Trophoblast cell (in vitro differentiated cells and primary cell): Measurements from ENCODE around the gene SLC29A2.
A peak's percentile ranks its signal among the peaks of the same experiment; 100 is the strongest.

ENCODE experiments used
- DNase-seq, 2 donors: peaks; one replicate each; pipeline ENCODE4 v3.0.0-alpha.2; 2016
- H2AFZ ChIP-seq: 2 replicates; pipeline ENCODE4 v1.6.1; 2013; ENCODE audit warnings: low read length, moderate library complexity, mild to moderate bottlenecking; ENCODE audit not compliant: insufficient read depth, poor library complexity
- H2AK5ac ChIP-seq: 2 replicates; pipeline ENCODE4 v1.6.1; 2013; ENCODE audit warnings: mild to moderate bottlenecking, low read length
- H2BK120ac ChIP-seq: 2 replicates; pipeline ENCODE4 v1.6.1; 2013; ENCODE audit warnings: low read length, mild to moderate bottlenecking, moderate library complexity; ENCODE audit not compliant: insufficient read depth, poor library complexity
- H2BK12ac ChIP-seq: 2 replicates; pipeline ENCODE4 v1.6.1; 2013; ENCODE audit warnings: mild to moderate bottlenecking, low read length, moderate library complexity
- H2BK5ac ChIP-seq: 2 replicates; pipeline ENCODE4 v1.6.1; 2013; ENCODE audit warnings: low read length, low read depth, moderate library complexity, mild to moderate bottlenecking; ENCODE audit not compliant: poor library complexity
- H3K14ac ChIP-seq: 2 replicates; pipeline ENCODE4 v1.6.1; 2013; ENCODE audit warnings: mild to moderate bottlenecking, low read length
- H3K18ac ChIP-seq: 2 replicates; pipeline ENCODE4 v1.6.1; 2013; ENCODE audit warnings: mild to moderate bottlenecking, low read length
- H3K23ac ChIP-seq: 2 replicates; pipeline ENCODE4 v1.6.1; 2013; ENCODE audit warnings: low read length
- H3K27ac ChIP-seq: 2 replicates; pipeline ENCODE4 v1.5.1; 2013; ENCODE audit warnings: low read depth, mild to moderate bottlenecking, inconsistent platforms, low read length, moderate library complexity
- H3K27me3 ChIP-seq: 2 replicates; pipeline ENCODE4 v1.6.1; 2013; ENCODE audit warnings: inconsistent platforms, mild to moderate bottlenecking, low read length, moderate library complexity; ENCODE audit not compliant: insufficient read depth
- H3K36me3 ChIP-seq, 2 experiments: 1 replicate in 1 of 2; 2 replicates in 1 of 2; pipeline ENCODE4 v1.6.1; 2013; ENCODE audit warnings: low read length in 2 of 2, mild to moderate bottlenecking in 2 of 2, moderate library complexity in 1 of 2; ENCODE audit not compliant: insufficient read depth in 2 of 2, control insufficient read depth in 1 of 2
- H3K4ac ChIP-seq: 2 replicates; pipeline ENCODE4 v1.6.1; 2013; ENCODE audit warnings: low read depth, mild to moderate bottlenecking, low read length, moderate library complexity
- H3K4me1 ChIP-seq, 2 experiments: 1 replicate in 1 of 2; 2 replicates in 1 of 2; pipeline ENCODE4 v1.6.1; 2013; ENCODE audit warnings: low read length in 2 of 2, mild to moderate bottlenecking in 2 of 2, moderate library complexity in 1 of 2; ENCODE audit not compliant: insufficient read depth in 2 of 2, control insufficient read depth in 1 of 2
- H3K4me2 ChIP-seq: 2 replicates; pipeline ENCODE4 v1.6.1; 2013; ENCODE audit warnings: inconsistent platforms, mild to moderate bottlenecking, low read length, moderate library complexity
- H3K4me3 ChIP-seq: 2 replicates; pipeline ENCODE4 v1.5.1; 2013; ENCODE audit warnings: mild to moderate bottlenecking, low read depth, low read length, inconsistent platforms
- H3K79me1 ChIP-seq: one replicate; pipeline ENCODE4 v1.6.1; 2013; ENCODE audit warnings: low read length
- H3K79me2 ChIP-seq: 2 replicates; pipeline ENCODE4 v1.6.1; 2013; ENCODE audit warnings: low read length, mild to moderate bottlenecking; ENCODE audit not compliant: control insufficient read depth, insufficient read depth, poor library complexity
- H3K9ac ChIP-seq: 2 replicates; pipeline ENCODE4 v1.6.1; 2013; ENCODE audit warnings: mild to moderate bottlenecking, low read length
- H3K9me3 ChIP-seq: 2 replicates; pipeline ENCODE4 v1.6.1; 2013; ENCODE audit warnings: low read depth, mild to moderate bottlenecking, control low read depth, inconsistent platforms, low read length; ENCODE audit not compliant: insufficient read depth
- H4K12ac ChIP-seq: 2 replicates; pipeline ENCODE4 v1.6.1; 2013; ENCODE audit warnings: low read depth, mild to moderate bottlenecking, low read length, moderate library complexity
- H4K8ac ChIP-seq: 2 replicates; pipeline ENCODE4 v1.6.1; 2013; ENCODE audit warnings: low read depth, mild to moderate bottlenecking, low read length, moderate library complexity
- H4K91ac ChIP-seq: one replicate; pipeline ENCODE4 v1.6.1; 2013; ENCODE audit warnings: low read depth, mild to moderate bottlenecking, low read length, moderate library complexity
- WGBS: extraction: QIAGEN DNeasy Blood & Tissue Kit; methylation state at CpG from one replicate; pipeline ENCODE4 v1.1.7; 2013; ENCODE audit warnings: missing lambda C conversion rate; ENCODE audit not compliant: insufficient read length, insufficient coverage; ENCODE audit errors: extremely low coverage; 5-methylcytosine and 5-hydroxymethylcytosine counted together

SLC29A2 gene

DNA sequence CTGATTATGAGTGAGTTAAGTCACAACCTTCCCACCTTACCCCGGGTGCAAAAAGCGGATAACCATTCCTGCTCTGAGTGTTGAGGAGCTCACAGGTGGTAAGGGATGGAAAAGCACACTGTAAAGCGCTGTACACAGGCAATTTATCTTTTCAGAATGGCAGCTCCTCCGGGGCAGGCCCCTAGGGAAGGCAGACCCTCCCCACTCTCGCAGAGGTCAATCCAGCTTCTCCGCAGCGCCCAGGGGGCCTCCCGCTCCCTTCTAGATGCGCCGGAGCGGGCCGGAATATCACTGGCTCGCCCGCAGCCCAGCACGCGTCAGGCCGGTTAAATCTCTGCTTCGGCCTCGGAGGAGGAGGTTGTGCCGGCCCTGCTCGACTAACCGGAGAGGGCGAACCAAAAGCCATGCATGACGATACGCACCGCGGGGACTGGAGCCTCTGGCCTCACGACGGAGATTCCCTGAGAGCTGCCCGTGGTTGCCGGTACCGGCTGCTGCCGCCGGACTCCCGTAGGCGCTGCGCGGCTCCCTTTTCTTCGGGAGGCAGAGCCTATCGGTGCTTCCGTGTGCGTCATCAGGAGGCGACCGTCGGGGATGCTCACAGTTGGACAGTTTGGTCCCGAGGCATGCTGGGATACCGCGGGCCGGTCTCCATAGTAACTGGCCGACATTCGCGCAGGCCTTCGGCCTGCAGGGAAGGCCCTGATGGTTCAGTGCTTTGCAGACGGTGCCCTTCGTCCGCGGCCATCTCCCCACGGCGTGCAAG is 26.8 kb downstream of the SLC29A2 start, which contains the start of gene BRMS1:
Gene BRMS1 (minus strand): TSS at position 555 of the 766 bp plus-strand sequence. CDS start 2,870 bp downstream, outside the sequence.
- peaks cover 11% of the 10 kb centered on the region for H3K79me1 ChIP-seq
- peak within 1 kb of the TSS; percentile 76 for H3K4ac ChIP-seq
- peak within 1 kb of the TSS; percentile 92 for H4K8ac ChIP-seq
- H3K14ac ChIP-seq, result peak within 1 kb of the TSS; percentile 62
- peaks cover 4% of the 10 kb centered on the region for H3K9me3 ChIP-seq
- H3K27me3 ChIP-seq, result no peaks in the 10 kb centered on the region
- H3K4me3 ChIP-seq, result peak within 1 kb of the TSS; percentile 98
- WGBS, result no CpG with 5 or more reads among the region's 59 CpGs
- H2BK5ac ChIP-seq, result peak within 1 kb of the TSS; percentile 18
- H4K91ac ChIP-seq, result peak within 1 kb of the TSS; percentile 52
- H3K4me2 ChIP-seq, result peak within 1 kb of the TSS; percentile 96
- H3K18ac ChIP-seq, result peak within 1 kb of the TSS; percentile 58
- no peak within 1 kb of the TSS for H2BK12ac ChIP-seq
- peaks cover 9 to 12% of the 10 kb centered on the region in 2 experiments for H3K4me1 ChIP-seq
- H3K79me2 ChIP-seq, result peaks cover 10% of the 10 kb centered on the region
- H2AK5ac ChIP-seq, result peak within 1 kb of the TSS; percentile 71
- peak within 1 kb of the TSS; percentile 76 for H2AFZ ChIP-seq
- H3K9ac ChIP-seq, result peak within 1 kb of the TSS; percentile 95
- H2BK120ac ChIP-seq, result peak within 1 kb of the TSS; percentile 55
- no peak within 1 kb of the TSS for H3K23ac ChIP-seq
- peaks cover 26% of the 10 kb centered on the region in 2 experiments for H3K36me3 ChIP-seq
- peak; percentile 97 to 98 for DNase-seq
- H3K27ac ChIP-seq, result no peak within 1 kb of the TSS
- H4K12ac ChIP-seq, result peak within 1 kb of the TSS; percentile 54

DNA sequence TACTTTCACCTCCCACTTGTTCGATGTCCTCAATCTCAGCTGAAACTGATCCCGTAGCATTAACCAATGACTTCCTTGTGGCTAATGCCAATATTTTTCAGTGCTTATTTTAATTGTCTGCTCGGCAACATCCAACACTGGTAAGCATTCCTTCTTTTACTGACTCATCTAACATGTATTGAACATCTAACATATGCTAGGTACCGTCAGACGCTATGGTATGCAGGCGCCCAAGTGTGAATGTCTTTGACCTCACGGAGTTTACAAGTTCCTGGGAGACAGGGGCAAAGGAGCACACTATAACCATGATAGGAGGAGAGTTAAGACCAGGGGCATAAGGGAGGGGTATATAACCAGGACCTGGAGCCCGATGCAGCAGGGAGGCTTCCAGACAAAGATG is 28.4 kb downstream of the SLC29A2 start:
- Histone ChIP-seq H3K79me2 (peaks cover 10% of the 10 kb centered on the region), H3K79me1 (peaks cover 11% of the 10 kb centered on the region), H2BK120ac (no peak overlapping the region), H3K4ac (no peak overlapping the region), H3K23ac (no peak overlapping the region), H3K9ac (no peak overlapping the region), H2BK12ac (no peak overlapping the region), H4K8ac (no peak overlapping the region), H3K27me3 (no peaks in the 10 kb centered on the region), H3K9me3 (peaks cover 4% of the 10 kb centered on the region), H3K14ac (no peak overlapping the region), H2AK5ac (no peak overlapping the region), H2AFZ (no peak overlapping the region), H3K4me1 (peaks cover 9 to 12% of the 10 kb centered on the region in 2 experiments), H3K4me3 (no peak overlapping the region), H4K91ac (no peak overlapping the region), H3K4me2 (no peak overlapping the region), H2BK5ac (no peak overlapping the region), H3K27ac (no peak overlapping the region), H3K18ac (no peak overlapping the region), H4K12ac (no peak overlapping the region), H3K36me3 (peaks cover 36 to 40% of the 10 kb centered on the region in 2 experiments)
- peak in 1 of 2 donors; percentile 9 for DNase-seq
- WGBS, result no CpG with 5 or more reads among the region's 8 CpGs

DNA sequence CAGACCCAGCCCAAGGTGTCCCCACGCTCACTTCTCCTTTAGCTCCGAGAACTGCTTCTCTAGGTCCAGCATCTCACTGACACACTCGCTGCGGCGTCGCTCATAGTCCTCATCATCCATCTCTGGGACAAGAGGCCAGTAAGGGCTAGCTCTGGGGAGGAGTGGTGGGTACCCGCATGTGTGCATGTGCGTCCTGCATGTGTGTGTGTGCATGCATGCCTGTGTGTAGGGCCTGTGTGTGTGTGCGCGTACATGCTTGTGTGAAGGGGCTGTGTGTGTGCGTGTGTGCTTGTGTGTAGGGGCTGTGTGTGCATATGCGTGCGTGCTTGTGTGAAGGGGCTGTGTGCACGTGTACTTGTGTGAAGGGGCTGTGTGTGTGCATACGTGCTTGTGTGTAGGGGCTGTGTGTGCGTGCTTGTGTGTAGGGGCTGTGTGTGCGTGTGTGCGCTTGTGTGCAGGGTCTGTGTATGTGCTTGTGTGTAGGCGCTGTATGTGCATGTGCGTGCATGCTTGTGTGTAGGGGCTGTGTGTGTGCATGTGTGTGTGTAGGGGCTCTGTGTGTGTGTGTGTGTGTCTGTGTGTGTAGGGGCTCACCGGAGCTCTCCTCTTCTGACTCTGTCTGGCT is 29.9 kb downstream of the SLC29A2 start:
- H3K9me3 ChIP-seq, result peaks cover 4% of the 10 kb centered on the region
- no peak for DNase-seq
- H3K79me2 ChIP-seq, result peaks cover 5% of the 10 kb centered on the region
- no peak overlapping the region for H3K4ac ChIP-seq
- no peak overlapping the region for H2BK5ac ChIP-seq
- no peak overlapping the region for H2BK12ac ChIP-seq
- H3K4me3 ChIP-seq, result no peak overlapping the region
- no peak overlapping the region for H2AFZ ChIP-seq
- H3K4me1 ChIP-seq, result peaks cover 5 to 6% of the 10 kb centered on the region in 2 experiments
- no peak overlapping the region for H2AK5ac ChIP-seq
- peaks cover 46 to 47% of the 10 kb centered on the region in 2 experiments for H3K36me3 ChIP-seq
- no peak overlapping the region for H3K27ac ChIP-seq
- no peak overlapping the region for H3K18ac ChIP-seq
- H3K79me1 ChIP-seq, result peaks cover 3% of the 10 kb centered on the region
- H3K4me2 ChIP-seq, result no peak overlapping the region
- no peak overlapping the region for H2BK120ac ChIP-seq
- H3K14ac ChIP-seq, result no peak overlapping the region
- H3K27me3 ChIP-seq, result no peaks in the 10 kb centered on the region
- H3K23ac ChIP-seq, result no peak overlapping the region
- H4K8ac ChIP-seq, result no peak overlapping the region
- H3K9ac ChIP-seq, result no peak overlapping the region
- H4K12ac ChIP-seq, result no peak overlapping the region
- no peak overlapping the region for H4K91ac ChIP-seq
- no CpG with 5 or more reads among the region's 21 CpGs for WGBS

DNA sequence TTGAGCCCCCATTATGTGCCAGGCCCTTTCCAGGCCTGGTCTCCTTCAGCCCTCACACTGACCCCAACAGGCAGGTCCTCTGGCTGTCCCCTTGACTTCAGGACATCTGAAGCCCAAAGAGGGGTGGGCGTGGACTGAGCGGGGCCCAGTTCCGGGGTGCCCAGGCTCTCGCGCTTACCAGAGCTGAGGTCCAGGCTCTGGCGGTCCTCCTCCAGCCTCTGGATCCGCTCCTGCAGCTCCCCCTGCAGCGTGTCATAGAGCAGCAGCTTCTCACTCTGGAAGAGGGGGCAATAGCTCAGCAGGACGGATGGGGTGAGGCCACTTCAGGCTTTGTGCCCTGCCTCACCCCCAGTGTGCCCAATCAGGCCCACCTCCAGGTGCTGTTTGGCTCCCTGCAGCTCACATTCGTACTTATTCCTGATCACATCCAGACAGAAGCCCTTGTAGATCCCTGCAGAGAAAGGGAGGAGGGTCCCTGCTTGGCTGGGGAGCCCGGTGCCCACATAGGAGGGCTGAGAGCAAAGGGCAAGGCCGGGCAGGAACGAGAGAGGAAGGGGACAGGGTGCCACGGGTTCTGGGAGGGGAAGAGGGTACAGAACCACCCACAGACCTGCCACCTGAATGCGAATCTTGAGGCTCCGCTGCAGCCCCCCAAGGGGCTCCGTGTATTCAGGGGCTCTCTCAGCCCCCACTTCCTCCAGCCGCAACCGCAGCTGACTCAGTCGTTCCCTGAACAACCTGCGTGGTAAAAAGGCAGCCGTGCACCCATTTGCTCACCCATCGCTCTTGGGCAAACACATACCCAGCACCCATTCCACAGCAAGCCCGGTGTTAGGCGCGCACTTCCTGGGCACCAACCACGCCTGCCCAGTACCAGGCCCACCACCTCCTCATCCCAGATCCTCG is 30.7 kb downstream of the SLC29A2 start:
- no peak for DNase-seq
- Histone ChIP-seq H3K4me2 (no peak overlapping the region), H3K4ac (no peak overlapping the region), H3K4me1 (peaks cover 8 to 9% of the 10 kb centered on the region in 2 experiments), H4K8ac (no peak overlapping the region), H2AFZ (no peak overlapping the region), H3K79me2 (peaks cover 8% of the 10 kb centered on the region), H3K14ac (no peak overlapping the region), H3K4me3 (no peak overlapping the region), H3K9ac (no peak overlapping the region), H3K9me3 (peaks cover 4% of the 10 kb centered on the region), H3K18ac (no peak overlapping the region), H2BK120ac (no peak overlapping the region), H3K23ac (no peak overlapping the region), H2BK12ac (no peak overlapping the region), H3K27me3 (no peaks in the 10 kb centered on the region), H2BK5ac (no peak overlapping the region), H4K91ac (no peak overlapping the region), H3K79me1 (peaks cover 7% of the 10 kb centered on the region), H3K36me3 (peaks cover 46 to 47% of the 10 kb centered on the region in 2 experiments), H4K12ac (no peak overlapping the region), H2AK5ac (no peak overlapping the region), H3K27ac (no peak overlapping the region)
- no CpG with 5 or more reads among the region's 28 CpGs for WGBS
